DOHH2 (cell line): ENCODE measurements around the gene SCAMP4.
A peak's percentile ranks its signal among the peaks of the same experiment; 100 is the strongest.

Source experiments
- H3F3A ChIP-seq: fragments of 200-600 bp; sonication (generic), shearing (Covaris generic); 2 replicates; pipeline ENCODE4 v1.6.0; 2016; ENCODE audit warnings: antibody characterized with exemption, mild to moderate bottlenecking; ENCODE audit not compliant: control insufficient read depth, insufficient read depth
- H3K27ac ChIP-seq: fragments of 200-600 bp; sonication (generic); 2 replicates; pipeline ENCODE4 v1.5.1; 2014; ENCODE audit warnings: low read depth, mild to moderate bottlenecking, low read length, moderate library complexity
- H3K27me3 ChIP-seq: fragments of 200-600 bp; sonication (generic); 2 replicates; pipeline ENCODE4 v1.6.1; 2014; ENCODE audit warnings: mild to moderate bottlenecking, low read length, mixed read lengths; ENCODE audit not compliant: control insufficient read depth
- H3K36me3 ChIP-seq: fragments of 200-600 bp; sonication (generic); 2 replicates; pipeline ENCODE4 v1.6.1; 2014; ENCODE audit warnings: mild to moderate bottlenecking, low read length, moderate library complexity, mixed read lengths; ENCODE audit not compliant: control insufficient read depth
- H3K4me1 ChIP-seq: fragments of 200-600 bp; sonication (generic); 2 replicates; pipeline ENCODE4 v1.6.1; 2014; ENCODE audit warnings: mild to moderate bottlenecking, low read length, mixed read lengths; ENCODE audit not compliant: control insufficient read depth
- H3K4me2 ChIP-seq: fragments of 200-600 bp; sonication (generic); 2 replicates; pipeline ENCODE4 v1.6.0; 2014; ENCODE audit warnings: mild to moderate bottlenecking, low read length, moderate library complexity
- H3K4me3 ChIP-seq: fragments of 200-600 bp; sonication (generic); 2 replicates; pipeline ENCODE4 v1.5.1; 2014; ENCODE audit warnings: mild to moderate bottlenecking, low read length, mixed read lengths
- H3K79me2 ChIP-seq: fragments of 200-600 bp; sonication (generic); 2 replicates; pipeline ENCODE4 v1.6.1; 2014; ENCODE audit warnings: mild to moderate bottlenecking, low read length, mixed read lengths; ENCODE audit not compliant: control insufficient read depth
- H3K9me2 ChIP-seq: fragments of 200-600 bp; sonication (generic); replicated peaks from 2 replicates; pipeline ENCODE4 v1.6.1; 2014; ENCODE audit warnings: mild to moderate bottlenecking, low read length, mixed read lengths; ENCODE audit not compliant: control insufficient read depth
- H3K9me3 ChIP-seq: fragments of 200-600 bp; sonication (generic); 2 replicates; pipeline ENCODE4 v1.6.1; 2014; ENCODE audit warnings: antibody characterized with exemption, low read length, mixed read lengths; ENCODE audit not compliant: control insufficient read depth, insufficient read depth
- H4K20me1 ChIP-seq: fragments of 200-600 bp; sonication (generic); 2 replicates; pipeline ENCODE4 v1.6.0; 2014; ENCODE audit warnings: low read depth, mild to moderate bottlenecking, antibody characterized with exemption, low read length, moderate library complexity; ENCODE audit not compliant: control insufficient read depth, insufficient read depth
- EZH2phosphoT487 ChIP-seq: fragments of 200-600 bp; sonication (generic); IDR thresholded peaks from 2 replicates; pipeline ENCODE4 v1.6.1; 2017; ENCODE audit warnings: borderline replicate concordance, mild to moderate bottlenecking, antibody characterized with exemption, low read length, moderate library complexity, mixed read lengths
- TF ChIP-seq, protein P1 (sequence below): fragments of 200-600 bp; sonication (generic); IDR thresholded peaks from one replicate; pipeline ENCODE4 v1.5.1; 2014; ENCODE audit warnings: antibody characterized with exemption, mild to moderate bottlenecking, low read depth, low read length; ENCODE audit not compliant: poor library complexity, severe bottlenecking

The SCAMP4 gene

GRCh38 chr19:1882786-1883692, 22.2 kb upstream of the SCAMP4 start:
- Histone ChIP-seq H3K4me2 (peak overlapping the region; percentile 98), H3K9me3 (no peaks in the 10 kb centered on the region), H4K20me1 (peaks cover 26% of the 10 kb centered on the region), H3K27me3 (no peaks in the 10 kb centered on the region), H3F3A (no peaks in the 10 kb centered on the region), H3K4me3 (peak overlapping the region; percentile 99), H3K9me2 (no peaks in the 10 kb centered on the region), H3K27ac (peak overlapping the region; percentile 41), H3K79me2 (peaks cover 47% of the 10 kb centered on the region), H3K4me1 (peaks cover 35% of the 10 kb centered on the region), H3K36me3 (peaks cover 17% of the 10 kb centered on the region)
- TF ChIP-seq EZH2phosphoT487: no peak
- TF ChIP-seq, protein P1, sequence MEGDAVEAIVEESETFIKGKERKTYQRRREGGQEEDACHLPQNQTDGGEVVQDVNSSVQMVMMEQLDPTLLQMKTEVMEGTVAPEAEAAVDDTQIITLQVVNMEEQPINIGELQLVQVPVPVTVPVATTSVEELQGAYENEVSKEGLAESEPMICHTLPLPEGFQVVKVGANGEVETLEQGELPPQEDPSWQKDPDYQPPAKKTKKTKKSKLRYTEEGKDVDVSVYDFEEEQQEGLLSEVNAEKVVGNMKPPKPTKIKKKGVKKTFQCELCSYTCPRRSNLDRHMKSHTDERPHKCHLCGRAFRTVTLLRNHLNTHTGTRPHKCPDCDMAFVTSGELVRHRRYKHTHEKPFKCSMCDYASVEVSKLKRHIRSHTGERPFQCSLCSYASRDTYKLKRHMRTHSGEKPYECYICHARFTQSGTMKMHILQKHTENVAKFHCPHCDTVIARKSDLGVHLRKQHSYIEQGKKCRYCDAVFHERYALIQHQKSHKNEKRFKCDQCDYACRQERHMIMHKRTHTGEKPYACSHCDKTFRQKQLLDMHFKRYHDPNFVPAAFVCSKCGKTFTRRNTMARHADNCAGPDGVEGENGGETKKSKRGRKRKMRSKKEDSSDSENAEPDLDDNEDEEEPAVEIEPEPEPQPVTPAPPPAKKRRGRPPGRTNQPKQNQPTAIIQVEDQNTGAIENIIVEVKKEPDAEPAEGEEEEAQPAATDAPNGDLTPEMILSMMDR: no peak

GRCh38 chr19:1883784-1884183, 21.4 kb upstream of the SCAMP4 start:
- Histone ChIP-seq H3K4me3 (peak overlapping the region; percentile 99), H3K27ac (no peak overlapping the region), H3K9me3 (no peaks in the 10 kb centered on the region), H3K4me2 (peak overlapping the region; percentile 98), H3K36me3 (peaks cover 17% of the 10 kb centered on the region), H3F3A (no peaks in the 10 kb centered on the region), H4K20me1 (peaks cover 26% of the 10 kb centered on the region), H3K9me2 (no peaks in the 10 kb centered on the region), H3K4me1 (peaks cover 35% of the 10 kb centered on the region), H3K27me3 (no peaks in the 10 kb centered on the region), H3K79me2 (peaks cover 47% of the 10 kb centered on the region)
- TF ChIP-seq, protein P1: no peak
- no peak for TF ChIP-seq EZH2phosphoT487

GRCh38 chr19:1884291-1884718, 20.9 kb upstream of the SCAMP4 start:
- H3F3A ChIP-seq: no peaks in the 10 kb centered on the region
- H3K9me3 ChIP-seq: no peaks in the 10 kb centered on the region
- H3K4me3 ChIP-seq: peak overlapping the region; percentile 99
- H3K4me2 ChIP-seq: peak overlapping the region; percentile 98
- no peaks in the 10 kb centered on the region for H3K9me2 ChIP-seq
- no peak overlapping the region for H3K27ac ChIP-seq
- TF ChIP-seq, protein P1: no peak
- no peak for TF ChIP-seq EZH2phosphoT487
- peaks cover 47% of the 10 kb centered on the region for H3K79me2 ChIP-seq
- H3K36me3 ChIP-seq: peaks cover 17% of the 10 kb centered on the region
- peaks cover 35% of the 10 kb centered on the region for H3K4me1 ChIP-seq
- peaks cover 26% of the 10 kb centered on the region for H4K20me1 ChIP-seq
- no peaks in the 10 kb centered on the region for H3K27me3 ChIP-seq
